Brain microvascular endothelial cell (primary cell): ENCODE data around the gene C17orf100.
A peak's percentile ranks its signal among the peaks of the same experiment; 100 is the strongest.

ENCODE experiments used
- DNase-seq: peaks from one replicate; pipeline ENCODE4 v3.0.0-alpha.2; 2020
- H3K27ac ChIP-seq: fragments of 250-450 bp; sonication (Bioruptor Pico); 2 replicates; pipeline ENCODE4 v1.5.1; 2020; ENCODE audit warnings: mild to moderate bottlenecking, moderate library complexity
- H3K27me3 ChIP-seq: fragments of 250-450 bp; sonication (Bioruptor Pico); replicated peaks from 2 replicates; pipeline ENCODE4 v1.5.1; 2020; ENCODE audit warnings: mild to moderate bottlenecking
- H3K36me3 ChIP-seq: fragments of 250-450 bp; sonication (Bioruptor Pico); replicated peaks from 2 replicates; pipeline ENCODE4 v1.5.1; 2020; ENCODE audit warnings: mild to moderate bottlenecking
- H3K4me3 ChIP-seq: 2 replicates; pipeline ENCODE4 v1.5.1; 2011; ENCODE audit warnings: low read depth, mild to moderate bottlenecking, control low read depth, low read length, moderate library complexity
- CTCF ChIP-seq: IDR thresholded peaks from 2 replicates; pipeline ENCODE4 v1.5.1; 2011; ENCODE audit warnings: low read depth, mild to moderate bottlenecking, moderate library complexity, low read length, control low read depth, inconsistent platforms; ENCODE audit errors: missing control alignments
- in situ Hi-C: cut with HindIII; loops from 2 replicates; pipeline ENCODE4 v1.10.0; 2017; ENCODE audit warnings: low sequenced_read_pairs, low pct_ligation_motif_present

C17orf100 gene

GRCh38 chr17:6639014-6639585 lies 12.5 kb upstream of the C17orf100 start:
- Histone ChIP-seq H3K36me3 (peaks cover 5% of the 10 kb centered on the region), H3K27me3 (no peaks in the 10 kb centered on the region), H3K27ac (no peak overlapping the region), H3K4me3 (peak overlapping the region; percentile 89)
- TF ChIP-seq CTCF: no peak
- in situ Hi-C loops: no loop called here
- DNase-seq: no peak

GRCh38 chr17:6639586-6640535 lies 11.7 kb upstream of the C17orf100 start:
- peaks cover 3% of the 10 kb centered on the region for H3K36me3 ChIP-seq
- H3K27ac ChIP-seq: peak overlapping the region; percentile 66
- in situ Hi-C loops: no loop called here
- H3K4me3 ChIP-seq: peak overlapping the region; percentile 89
- no peak for DNase-seq
- no peaks in the 10 kb centered on the region for H3K27me3 ChIP-seq
- TF ChIP-seq CTCF: no peak

GRCh38 chr17:6640536-6641246 lies 10.9 kb upstream of the C17orf100 start, which contains the start of the genes KIAA0753 and TXNDC17:
KIAA0753 (minus strand) TSS chr17:6640711; CDS start chr17:6635103, 5,608 bp downstream.
TXNDC17 (plus strand) TSS chr17:6641060; CDS start chr17:6641083, 23 bp downstream.
- peak; percentile 85 for DNase-seq
- in situ Hi-C loops: no loop called here
- H3K4me3 ChIP-seq: peak within 1 kb of the TSS; percentile 89

GRCh38 chr17:6641247-6641863 lies 10.2 kb upstream of the C17orf100 start:
- TF ChIP-seq CTCF: no peak
- DNase-seq: no peak
- in situ Hi-C loops: no loop called here
- Histone ChIP-seq H3K27me3 (no peaks in the 10 kb centered on the region), H3K4me3 (peak overlapping the region; percentile 89), H3K36me3 (peaks cover 3% of the 10 kb centered on the region), H3K27ac (peak overlapping the region; percentile 66)

More at GRCh38 chr17:6640536-6641246, 10.9 kb upstream of the C17orf100 start, which contains the start of the genes KIAA0753 and TXNDC17:
- no peak for TF ChIP-seq CTCF
- Histone ChIP-seq H3K27ac (peak within 1 kb of the TSS; percentile 66), H3K36me3 (peaks cover 3% of the 10 kb centered on the region), H3K27me3 (no peaks in the 10 kb centered on the region)

GRCh38 chr17:6642592-6642991 lies 9.0 kb upstream of the C17orf100 start:
- in situ Hi-C loops: no loop called here
- H3K27ac ChIP-seq: no peak overlapping the region
- TF ChIP-seq CTCF: no peak
- no peak overlapping the region for H3K4me3 ChIP-seq
- DNase-seq: no peak
- no peaks in the 10 kb centered on the region for H3K27me3 ChIP-seq
- H3K36me3 ChIP-seq: peaks cover 3% of the 10 kb centered on the region
